ENCODE results near the gene HMCN2. TPM values are rescaled to one million over a fixed set of nuclear protein-coding genes. Genes with fewer than 3 reads are reported as not detected.

HMCN2 gene
- total RNA-seq, 1 donor from 2014 or later: 5.8 TPM

GRCh38 chr9:130288393-130288792 is 22.8 kb downstream of the HMCN2 start:
- DNase-seq (ENCODE audit: low spot score in 2 of 2, unreplicated experiment in 2 of 2): no peak
- TF ChIP-seq CTCF (IDR thresholded peaks at IDR 0.05; ENCODE audit: unreplicated experiment): no peak
- Mint-ChIP-seq H3K4me1 (peaks cover 53% of the 10 kb centered on the region), H3K27ac (no peak overlapping the region), H3K9me3 (no peaks in the 10 kb centered on the region), H3K4me3 (no peak overlapping the region), H3K36me3 (no peaks in the 10 kb centered on the region), H3K27me3 (ENCODE audit: low read depth) (peaks cover 26% of the 10 kb centered on the region)

- no peak for TF ChIP-seq CTCF (IDR thresholded peaks at IDR 0.05; ENCODE audit: unreplicated experiment)
- peaks cover 46% of the 10 kb centered on the region for H3K4me1 Mint-ChIP-seq
- no peaks in the 10 kb centered on the region for H3K36me3 Mint-ChIP-seq
- H3K27me3 Mint-ChIP-seq (ENCODE audit: low read depth): peaks cover 29% of the 10 kb centered on the region
- H3K9me3 Mint-ChIP-seq: no peaks in the 10 kb centered on the region
- no peak overlapping the region for H3K4me3 Mint-ChIP-seq
- no peak for DNase-seq (ENCODE audit: low spot score in 2 of 2, unreplicated experiment in 2 of 2)
- no peak overlapping the region for H3K27ac Mint-ChIP-seq
These were observed 23.5 kb downstream of the HMCN2 start for GRCh38 chr9:130288926-130289690.

GRCh38 chr9:130289711-130290241 is 24.2 kb downstream of the HMCN2 start:
- DNase-seq (ENCODE audit: low spot score in 2 of 2, unreplicated experiment in 2 of 2): no peak
- H3K9me3 Mint-ChIP-seq: no peaks in the 10 kb centered on the region
- TF ChIP-seq CTCF (IDR thresholded peaks at IDR 0.05; ENCODE audit: unreplicated experiment): no peak
- no peaks in the 10 kb centered on the region for H3K36me3 Mint-ChIP-seq
- peaks cover 32% of the 10 kb centered on the region for H3K27me3 Mint-ChIP-seq (ENCODE audit: low read depth)
- no peak overlapping the region for H3K27ac Mint-ChIP-seq
- peaks cover 43% of the 10 kb centered on the region for H3K4me1 Mint-ChIP-seq
- H3K4me3 Mint-ChIP-seq: no peak overlapping the region

GRCh38 chr9:130290291-130291181 is 25.0 kb downstream of the HMCN2 start:
- peak overlapping the region; percentile 47 for H3K27ac Mint-ChIP-seq
- no peak for TF ChIP-seq CTCF (IDR thresholded peaks at IDR 0.05; ENCODE audit: unreplicated experiment)
- H3K36me3 Mint-ChIP-seq: no peaks in the 10 kb centered on the region
- peaks cover 31% of the 10 kb centered on the region for H3K27me3 Mint-ChIP-seq (ENCODE audit: low read depth)
- no peak overlapping the region for H3K4me3 Mint-ChIP-seq
- DNase-seq (ENCODE audit: low spot score in 2 of 2, unreplicated experiment in 2 of 2): no peak
- peaks cover 43% of the 10 kb centered on the region for H3K4me1 Mint-ChIP-seq
- no peaks in the 10 kb centered on the region for H3K9me3 Mint-ChIP-seq

GRCh38 chr9:130291474-130291873 is 25.9 kb downstream of the HMCN2 start:
- H3K27me3 Mint-ChIP-seq (ENCODE audit: low read depth): peaks cover 22% of the 10 kb centered on the region
- no peak for TF ChIP-seq CTCF (IDR thresholded peaks at IDR 0.05; ENCODE audit: unreplicated experiment)
- H3K36me3 Mint-ChIP-seq: no peaks in the 10 kb centered on the region
- DNase-seq (ENCODE audit: low spot score in 2 of 2, unreplicated experiment in 2 of 2): no peak
- H3K4me1 Mint-ChIP-seq: peaks cover 43% of the 10 kb centered on the region
- no peak overlapping the region for H3K4me3 Mint-ChIP-seq
- H3K27ac Mint-ChIP-seq: no peak overlapping the region
- H3K9me3 Mint-ChIP-seq: no peaks in the 10 kb centered on the region

All from mesothelial cell of epicardium (in vitro differentiated cells).